Activated CD4-positive, alpha-beta T cell treated with anti-CD3 and anti-CD28 coated beads, Interleukin-2, amount 10 ng/mL, durations not matched to agents 24 days and 14 days (primary cell): ENCODE measurements around the gene SBK3. TPM values are rescaled to one million over a fixed set of nuclear protein-coding genes. Genes with fewer than 3 reads are reported as not detected.
"Not testable (repeated sequence)": the region's sequence is repeated elsewhere in the genome, so short reads cannot be mapped to it uniquely, and the experiment has no call there.

Source experiments
- DNase-seq: peaks from one replicate; pipeline ENCODE4 v3.0.0; 2022
- H3K27ac Mint-ChIP-seq: one replicate; pipeline ENCODE4 v1.8.0; 2022; ENCODE audit warnings: mild to moderate bottlenecking, mixed read lengths
- H3K27me3 Mint-ChIP-seq: one replicate; pipeline ENCODE4 v1.8.0; 2022; ENCODE audit warnings: mixed read lengths
- H3K36me3 Mint-ChIP-seq: one replicate; pipeline ENCODE4 v1.8.0; 2022; ENCODE audit warnings: low read depth, mild to moderate bottlenecking, mixed read lengths
- H3K4me1 Mint-ChIP-seq: one replicate; pipeline ENCODE4 v1.8.0; 2021; ENCODE audit warnings: mixed read lengths
- H3K4me3 Mint-ChIP-seq: one replicate; pipeline ENCODE4 v1.8.0; 2022; ENCODE audit warnings: mild to moderate bottlenecking, moderate library complexity, mixed read lengths
- H3K9me3 Mint-ChIP-seq: one replicate; pipeline ENCODE4 v1.8.0; 2021; ENCODE audit warnings: mixed read lengths
- intact Hi-C: fragments of 100-400 bp; cut with micrococcal nuclease; formaldehyde crosslinking; loops from one replicate; pipeline ENCODE4 v1.15.1; 2023
- total RNA-seq: library from RNA; stranded (reverse); gene quantifications from 2 replicates; pipeline ENCODE4 v1.2.3, GENCODE V29; 2022

The SBK3 gene
- total RNA-seq, 1 donor from 2014 or later: not detected

DNA sequence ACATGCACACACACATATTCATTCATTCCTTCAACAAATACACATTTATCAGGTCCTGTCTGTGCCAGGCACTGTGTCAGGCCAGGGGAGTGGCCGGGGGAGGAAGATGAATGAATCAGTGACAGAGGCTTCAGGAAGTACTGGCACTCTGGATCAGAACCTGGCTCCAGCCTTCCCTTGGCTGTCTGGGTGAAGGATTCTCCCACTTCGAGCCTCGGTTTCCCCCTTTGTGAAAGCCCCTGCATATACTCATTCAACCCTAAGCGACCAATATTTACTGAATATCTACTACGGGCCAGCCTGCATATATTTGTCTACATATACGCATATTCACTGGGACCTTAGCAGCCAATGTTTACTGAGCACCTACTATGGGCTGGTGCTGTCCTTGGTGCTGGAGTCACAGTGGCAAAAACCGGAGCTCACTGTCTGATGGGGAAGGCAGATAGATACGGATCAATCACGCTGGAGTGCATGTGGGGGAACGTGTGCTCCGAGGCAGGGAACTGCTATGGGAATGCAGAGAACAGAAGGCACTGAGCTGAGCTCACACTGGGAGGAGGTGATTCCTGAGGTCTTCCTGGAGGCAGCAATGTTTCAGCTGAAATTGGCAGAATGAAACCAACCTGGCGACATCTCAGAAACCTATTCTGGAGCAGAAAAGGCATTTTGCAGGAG is 35.9 kb upstream of the SBK3 start:
- Mint-ChIP-seq H3K9me3 (no peaks in the 10 kb centered on the region), H3K27ac (peak overlapping the region; percentile 75), H3K27me3 (peaks cover 17% of the 10 kb centered on the region), H3K36me3 (peaks cover 9% of the 10 kb centered on the region), H3K4me1 (peaks cover 20% of the 10 kb centered on the region), H3K4me3 (peak overlapping the region; percentile 87)
- intact Hi-C loops: loop anchor here (2.0 to 5.0 kb wide), 3 partner anchors 18 to 64 kb away; partner anchors contain the start of genes FIZ1 and ZNF784
- DNase-seq: peak; percentile 78

- H3K27ac Mint-ChIP-seq: peak within 1 kb of the TSS; percentile 83
These were observed 35.3 kb upstream of the SBK3 start, which contains the start of gene ZNF579 for GRCh38 chr19:55580628-55581144. TSS of gene ZNF579 (minus strand) at chr19:55580848. CDS start at chr19:55579639, 1,209 bp downstream.

GRCh38 chr19:55579766-55580621 is 34.7 kb upstream of the SBK3 start:
- Mint-ChIP-seq H3K4me1 (peaks cover 13% of the 10 kb centered on the region), H3K27ac (peak overlapping the region; percentile 83), H3K36me3 (peaks cover 9% of the 10 kb centered on the region), H3K4me3 (peak overlapping the region; percentile 87), H3K27me3 (peaks cover 5% of the 10 kb centered on the region), H3K9me3 (no peaks in the 10 kb centered on the region)
- DNase-seq: peak; percentile 75
- intact Hi-C loops: loop anchor here (2.0 to 5.0 kb wide), 3 partner anchors 19 to 63 kb away; partner anchors contain the start of genes FIZ1 and ZNF784

More at GRCh38 chr19:55580628-55581144, 35.3 kb upstream of the SBK3 start, which contains the start of gene ZNF579:
- peaks cover 12% of the 10 kb centered on the region for H3K27me3 Mint-ChIP-seq
- peak; percentile 94 for DNase-seq
- H3K4me1 Mint-ChIP-seq: peaks cover 18% of the 10 kb centered on the region
- peak within 1 kb of the TSS; percentile 87 for H3K4me3 Mint-ChIP-seq
- no peaks in the 10 kb centered on the region for H3K9me3 Mint-ChIP-seq
- intact Hi-C loops: loop anchor here (2.0 to 5.0 kb wide), 3 partner anchors 18 to 64 kb away; partner anchors contain the start of genes FIZ1 and ZNF784
- peaks cover 9% of the 10 kb centered on the region for H3K36me3 Mint-ChIP-seq

GRCh38 chr19:55578761-55579747 is 33.7 kb upstream of the SBK3 start:
- H3K36me3 Mint-ChIP-seq: peaks cover 9% of the 10 kb centered on the region
- peak overlapping the region; percentile 83 for H3K27ac Mint-ChIP-seq

GRCh38 chr19:55578031-55578760 is 32.9 kb upstream of the SBK3 start:
- no peak overlapping the region for H3K4me3 Mint-ChIP-seq
- no peak for DNase-seq
- H3K36me3 Mint-ChIP-seq: peaks cover 9% of the 10 kb centered on the region
- H3K4me1 Mint-ChIP-seq: peaks cover 13% of the 10 kb centered on the region
- intact Hi-C loops: no loop called here
- H3K9me3 Mint-ChIP-seq: no peaks in the 10 kb centered on the region
- H3K27me3 Mint-ChIP-seq: no peaks in the 10 kb centered on the region
- no peak overlapping the region for H3K27ac Mint-ChIP-seq

More at GRCh38 chr19:55578761-55579747, 33.7 kb upstream of the SBK3 start:
- intact Hi-C loops: no loop called here
- H3K27me3 Mint-ChIP-seq: no peaks in the 10 kb centered on the region
- no peak for DNase-seq
- H3K4me1 Mint-ChIP-seq: peaks cover 13% of the 10 kb centered on the region
- H3K9me3 Mint-ChIP-seq: no peaks in the 10 kb centered on the region
- H3K4me3 Mint-ChIP-seq: peak overlapping the region; percentile 87

DNA sequence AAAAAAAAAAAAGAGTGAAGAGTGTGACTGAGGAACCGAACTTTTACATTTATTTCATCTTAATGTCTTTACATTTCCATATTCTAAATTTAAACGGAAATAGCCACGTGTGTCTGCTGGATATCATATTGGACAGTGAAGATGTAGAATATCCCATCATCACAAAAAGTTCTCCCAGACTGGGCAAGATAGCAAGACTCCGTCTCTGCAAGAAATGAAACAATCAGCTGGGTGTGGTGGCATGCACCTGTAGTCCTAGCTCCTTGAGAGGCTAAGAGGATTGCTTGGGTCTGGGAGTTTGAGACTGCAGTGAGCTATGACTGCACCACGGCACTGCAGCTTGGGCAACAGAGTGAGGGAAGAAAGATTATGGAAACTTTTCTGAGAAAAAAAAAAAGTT is 31.4 kb upstream of the SBK3 start:
- Mint-ChIP-seq H3K9me3 (no peaks in the 10 kb centered on the region), H3K4me3 (no peak overlapping the region), H3K4me1 (peaks cover 10% of the 10 kb centered on the region), H3K27ac (no peak overlapping the region), H3K27me3 (no peaks in the 10 kb centered on the region), H3K36me3 (peaks cover 9% of the 10 kb centered on the region)
- no peak for DNase-seq
- intact Hi-C loops: no loop called here

GRCh38 chr19:55573929-55574328 is 28.6 kb upstream of the SBK3 start:
- intact Hi-C loops, H3K27ac Mint-ChIP-seq, H3K4me1 Mint-ChIP-seq, H3K27me3 Mint-ChIP-seq, H3K9me3 Mint-ChIP-seq, H3K4me3 Mint-ChIP-seq, DNase-seq, H3K36me3 Mint-ChIP-seq: not testable (repeated sequence)

DNA sequence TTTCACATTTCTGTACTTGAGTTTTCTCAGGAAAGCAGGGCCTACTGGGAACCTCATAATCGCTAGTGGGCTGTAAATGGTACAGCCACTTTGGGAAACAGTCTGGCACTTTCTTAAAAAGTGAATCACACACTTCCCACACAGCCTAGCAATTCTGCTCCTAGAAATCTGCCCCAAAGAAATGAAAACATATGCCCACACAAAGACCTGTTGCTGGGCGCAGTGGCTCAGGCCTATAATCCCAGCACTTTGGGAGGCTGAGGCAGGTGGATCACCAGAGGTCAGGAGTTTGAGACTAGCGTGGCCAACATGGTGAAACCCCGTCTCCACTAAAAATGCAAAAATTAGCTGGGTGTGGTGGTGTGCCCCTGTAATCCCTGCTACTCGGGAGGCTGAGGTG is 24.1 kb upstream of the SBK3 start:
- H3K9me3 Mint-ChIP-seq, H3K4me1 Mint-ChIP-seq, H3K27me3 Mint-ChIP-seq, H3K36me3 Mint-ChIP-seq, intact Hi-C loops, DNase-seq, H3K4me3 Mint-ChIP-seq, H3K27ac Mint-ChIP-seq: not testable (repeated sequence)

DNA sequence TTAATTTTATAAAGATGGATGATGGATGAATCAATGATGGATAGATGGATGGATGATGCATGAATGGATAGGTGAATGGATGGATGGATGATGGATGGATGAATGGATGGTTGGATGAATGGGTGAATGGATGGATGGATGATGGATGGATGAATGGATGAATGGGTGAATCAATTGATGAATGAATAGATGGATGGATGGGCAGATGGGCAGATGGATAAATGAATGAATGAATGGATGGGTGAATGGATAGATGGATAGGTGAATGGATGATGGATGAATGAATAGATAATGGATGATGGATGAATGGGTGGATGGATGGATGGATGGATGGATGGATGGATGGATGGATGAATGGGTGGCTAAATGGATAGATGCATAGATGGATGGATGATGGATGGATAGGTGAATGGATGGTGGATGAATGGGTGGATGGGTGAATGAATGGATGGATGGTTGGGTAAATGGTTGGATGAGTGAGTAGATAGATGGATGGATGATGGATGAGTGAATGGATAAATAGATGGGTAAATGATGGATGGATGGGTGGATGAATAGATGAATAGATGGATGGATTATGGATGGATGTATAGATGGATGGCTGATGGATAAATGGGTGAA is 22.5 kb upstream of the SBK3 start:
- Mint-ChIP-seq H3K4me3 (no peak overlapping the region), H3K9me3 (no peaks in the 10 kb centered on the region), H3K27ac (no peak overlapping the region), H3K36me3 (no peaks in the 10 kb centered on the region), H3K4me1 (no peaks in the 10 kb centered on the region), H3K27me3 (no peaks in the 10 kb centered on the region)
- intact Hi-C loops: no loop called here
- no peak for DNase-seq

DNA sequence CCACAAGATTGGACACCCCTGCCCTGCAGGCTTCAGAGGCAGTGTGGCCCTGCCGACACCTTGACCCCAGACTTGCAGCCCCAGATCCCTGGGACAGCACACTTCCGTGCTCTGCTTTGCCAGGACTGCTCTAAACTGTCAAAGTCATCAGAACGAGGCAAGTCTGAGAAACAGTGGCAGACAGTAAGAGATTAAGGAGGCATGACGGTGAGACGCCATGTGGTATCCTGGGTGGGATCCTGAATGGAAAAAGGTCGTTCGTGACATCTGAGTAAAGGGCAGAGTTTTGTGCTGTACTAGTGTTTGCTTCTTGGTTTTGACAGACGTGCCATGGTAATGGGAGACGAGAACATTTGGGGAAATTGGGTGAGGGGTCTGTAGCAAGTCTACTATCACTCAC is 21.5 kb upstream of the SBK3 start:
- Mint-ChIP-seq H3K4me1 (no peaks in the 10 kb centered on the region), H3K27me3 (no peaks in the 10 kb centered on the region), H3K27ac (no peak overlapping the region), H3K36me3 (no peaks in the 10 kb centered on the region), H3K9me3 (no peaks in the 10 kb centered on the region), H3K4me3 (no peak overlapping the region)
- intact Hi-C loops: no loop called here
- no peak for DNase-seq

- H3K36me3 Mint-ChIP-seq: no peaks in the 10 kb centered on the region
- peaks cover 4% of the 10 kb centered on the region for H3K9me3 Mint-ChIP-seq
- DNase-seq: no peak
- H3K4me1 Mint-ChIP-seq: no peaks in the 10 kb centered on the region
- intact Hi-C loops: loop anchor here (5.0 kb wide), 1 partner anchor 36 kb away; no protein-coding TSS in a partner anchor
- H3K4me3 Mint-ChIP-seq: no peak overlapping the region
- H3K27ac Mint-ChIP-seq: no peak overlapping the region
- H3K27me3 Mint-ChIP-seq: no peaks in the 10 kb centered on the region
These were observed 17.9 kb upstream of the SBK3 start for GRCh38 chr19:55563261-55563690.

GRCh38 chr19:55559684-55560083 is 14.3 kb upstream of the SBK3 start:
- DNase-seq: no peak
- Mint-ChIP-seq H3K9me3 (peaks cover 4% of the 10 kb centered on the region), H3K36me3 (no peaks in the 10 kb centered on the region), H3K4me1 (no peaks in the 10 kb centered on the region), H3K27me3 (no peaks in the 10 kb centered on the region), H3K27ac (no peak overlapping the region), H3K4me3 (no peak overlapping the region)
- intact Hi-C loops: loop anchor here (5.0 kb wide), 1 partner anchor 32 kb away; no protein-coding TSS in a partner anchor
